ENCODE data around the gene PLS3.

Gene PLS3

GRCh38 chrX:115582616-115583495, 21.9 kb downstream of the PLS3 start:
- TF ChIP-seq, protein P1, sequence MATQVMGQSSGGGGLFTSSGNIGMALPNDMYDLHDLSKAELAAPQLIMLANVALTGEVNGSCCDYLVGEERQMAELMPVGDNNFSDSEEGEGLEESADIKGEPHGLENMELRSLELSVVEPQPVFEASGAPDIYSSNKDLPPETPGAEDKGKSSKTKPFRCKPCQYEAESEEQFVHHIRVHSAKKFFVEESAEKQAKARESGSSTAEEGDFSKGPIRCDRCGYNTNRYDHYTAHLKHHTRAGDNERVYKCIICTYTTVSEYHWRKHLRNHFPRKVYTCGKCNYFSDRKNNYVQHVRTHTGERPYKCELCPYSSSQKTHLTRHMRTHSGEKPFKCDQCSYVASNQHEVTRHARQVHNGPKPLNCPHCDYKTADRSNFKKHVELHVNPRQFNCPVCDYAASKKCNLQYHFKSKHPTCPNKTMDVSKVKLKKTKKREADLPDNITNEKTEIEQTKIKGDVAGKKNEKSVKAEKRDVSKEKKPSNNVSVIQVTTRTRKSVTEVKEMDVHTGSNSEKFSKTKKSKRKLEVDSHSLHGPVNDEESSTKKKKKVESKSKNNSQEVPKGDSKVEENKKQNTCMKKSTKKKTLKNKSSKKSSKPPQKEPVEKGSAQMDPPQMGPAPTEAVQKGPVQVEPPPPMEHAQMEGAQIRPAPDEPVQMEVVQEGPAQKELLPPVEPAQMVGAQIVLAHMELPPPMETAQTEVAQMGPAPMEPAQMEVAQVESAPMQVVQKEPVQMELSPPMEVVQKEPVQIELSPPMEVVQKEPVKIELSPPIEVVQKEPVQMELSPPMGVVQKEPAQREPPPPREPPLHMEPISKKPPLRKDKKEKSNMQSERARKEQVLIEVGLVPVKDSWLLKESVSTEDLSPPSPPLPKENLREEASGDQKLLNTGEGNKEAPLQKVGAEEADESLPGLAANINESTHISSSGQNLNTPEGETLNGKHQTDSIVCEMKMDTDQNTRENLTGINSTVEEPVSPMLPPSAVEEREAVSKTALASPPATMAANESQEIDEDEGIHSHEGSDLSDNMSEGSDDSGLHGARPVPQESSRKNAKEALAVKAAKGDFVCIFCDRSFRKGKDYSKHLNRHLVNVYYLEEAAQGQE (IDR thresholded peaks at IDR 0.05; ENCODE audit: low read depth): no peak
- TF ChIP-seq RAD21 (IDR thresholded peaks at IDR 0.05; ENCODE audit: low read depth) (no peak), TCF12 (IDR thresholded peaks at IDR 0.05; ENCODE audit: low read depth) (no peak), EP300 (IDR thresholded peaks at IDR 0.05; ENCODE audit: borderline replicate concordance) (no peak), EGR1 (IDR thresholded peaks at IDR 0.05) (no peak), FOXM1 (IDR thresholded peaks at IDR 0.05; ENCODE audit: borderline replicate concordance, low read depth) (no peak), NFIC (IDR thresholded peaks at IDR 0.05) (no peak), TAF1 (IDR thresholded peaks at IDR 0.05; ENCODE audit: low read depth) (no peak), CEBPB (IDR thresholded peaks at IDR 0.05) (no peak), YY1 (IDR thresholded peaks at IDR 0.05; ENCODE audit: low read depth) (no peak)
- TF ChIP-seq, protein P2, sequence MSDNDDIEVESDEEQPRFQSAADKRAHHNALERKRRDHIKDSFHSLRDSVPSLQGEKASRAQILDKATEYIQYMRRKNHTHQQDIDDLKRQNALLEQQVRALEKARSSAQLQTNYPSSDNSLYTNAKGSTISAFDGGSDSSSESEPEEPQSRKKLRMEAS (IDR thresholded peaks at IDR 0.05): no peak

GRCh38 chrX:115583496-115584004, 22.6 kb downstream of the PLS3 start:
- TF ChIP-seq, protein P3, sequence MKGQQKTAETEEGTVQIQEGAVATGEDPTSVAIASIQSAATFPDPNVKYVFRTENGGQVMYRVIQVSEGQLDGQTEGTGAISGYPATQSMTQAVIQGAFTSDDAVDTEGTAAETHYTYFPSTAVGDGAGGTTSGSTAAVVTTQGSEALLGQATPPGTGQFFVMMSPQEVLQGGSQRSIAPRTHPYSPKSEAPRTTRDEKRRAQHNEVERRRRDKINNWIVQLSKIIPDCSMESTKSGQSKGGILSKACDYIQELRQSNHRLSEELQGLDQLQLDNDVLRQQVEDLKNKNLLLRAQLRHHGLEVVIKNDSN (IDR thresholded peaks at IDR 0.05): no peak
- no peak for TF ChIP-seq RAD21 (IDR thresholded peaks at IDR 0.05; ENCODE audit: low read depth)
- no peak for TF ChIP-seq TCF12 (IDR thresholded peaks at IDR 0.05; ENCODE audit: low read depth)
- no peak for TF ChIP-seq CEBPB (IDR thresholded peaks at IDR 0.05)
- TF ChIP-seq TEAD4 (IDR thresholded peaks at IDR 0.05): no peak
- no peak for TF ChIP-seq TAF1 (IDR thresholded peaks at IDR 0.05; ENCODE audit: low read depth)
- TF ChIP-seq ZBTB7A (IDR thresholded peaks at IDR 0.05; ENCODE audit: low read depth): no peak
- no peak for TF ChIP-seq EGR1 (IDR thresholded peaks at IDR 0.05)
- TF ChIP-seq EP300 (IDR thresholded peaks at IDR 0.05; ENCODE audit: borderline replicate concordance): no peak
- no peak for TF ChIP-seq CREB1 (IDR thresholded peaks at IDR 0.05; ENCODE audit: low read depth)
- TF ChIP-seq, protein P2 (IDR thresholded peaks at IDR 0.05): no peak
- no peak for TF ChIP-seq FOXM1 (IDR thresholded peaks at IDR 0.05; ENCODE audit: borderline replicate concordance, low read depth)
- TF ChIP-seq NFIC (IDR thresholded peaks at IDR 0.05): no peak
- no peak for TF ChIP-seq YY1 (IDR thresholded peaks at IDR 0.05; ENCODE audit: low read depth)

GRCh38 chrX:115584696-115585095, 23.7 kb downstream of the PLS3 start:
- TF ChIP-seq EGR1 (IDR thresholded peaks at IDR 0.05) (no peak), FOXM1 (IDR thresholded peaks at IDR 0.05; ENCODE audit: borderline replicate concordance, low read depth) (no peak)

DNA sequence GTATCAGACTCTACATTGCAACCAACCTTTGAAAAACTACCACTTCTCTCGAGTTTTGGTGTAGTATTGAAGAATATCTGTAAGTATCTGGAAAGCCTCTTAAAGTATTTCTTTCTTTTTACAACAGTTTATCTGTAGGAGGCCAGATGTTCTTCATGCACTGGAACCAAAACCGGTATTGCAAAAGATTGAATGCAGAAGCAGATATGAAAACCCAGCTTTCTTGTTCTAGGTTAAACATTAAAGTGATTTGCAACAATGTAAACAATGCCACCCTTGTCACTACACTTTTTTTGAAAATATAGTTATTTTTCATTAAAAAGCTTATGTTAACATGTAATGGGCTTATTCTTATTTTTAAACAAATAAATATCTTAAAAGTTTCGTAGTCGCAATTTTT, 27.2 kb downstream of the PLS3 start:
- TF ChIP-seq, protein P1 (IDR thresholded peaks at IDR 0.05; ENCODE audit: low read depth): no peak
- no peak for TF ChIP-seq TEAD4 (IDR thresholded peaks at IDR 0.05)

- TF ChIP-seq, protein P3 (IDR thresholded peaks at IDR 0.05): no peak
- TF ChIP-seq FOXM1 (IDR thresholded peaks at IDR 0.05; ENCODE audit: borderline replicate concordance, low read depth) (no peak), CEBPB (IDR thresholded peaks at IDR 0.05) (no peak), TAF1 (IDR thresholded peaks at IDR 0.05; ENCODE audit: low read depth) (no peak), TEAD4 (IDR thresholded peaks at IDR 0.05) (no peak), EGR1 (IDR thresholded peaks at IDR 0.05) (no peak), RAD21 (IDR thresholded peaks at IDR 0.05; ENCODE audit: low read depth) (no peak), EP300 (IDR thresholded peaks at IDR 0.05; ENCODE audit: borderline replicate concordance) (no peak), ZBTB7A (IDR thresholded peaks at IDR 0.05; ENCODE audit: low read depth) (no peak), TCF12 (IDR thresholded peaks at IDR 0.05; ENCODE audit: low read depth) (no peak), CREB1 (IDR thresholded peaks at IDR 0.05; ENCODE audit: low read depth) (no peak)
- TF ChIP-seq, protein P1 (IDR thresholded peaks at IDR 0.05; ENCODE audit: low read depth): no peak
- TF ChIP-seq, protein P2 (IDR thresholded peaks at IDR 0.05): no peak
Observed at GRCh38 chrX:115589419-115589818, 28.4 kb downstream of the PLS3 start.
